H9 (cell line): Measurements from ENCODE around the gene CCDC187. TPM values are rescaled to one million over a fixed set of nuclear protein-coding genes. Genes with fewer than 3 reads are reported as not detected.

ENCODE experiments used
- DNase-seq: peaks from one replicate; pipeline ENCODE4 v3.0.0-alpha.2; 2017
- H2AFZ ChIP-seq: one replicate; pipeline ENCODE4 v1.6.1; 2013; ENCODE audit warnings: mild to moderate bottlenecking, low read length, control low read depth, moderate library complexity
- H2AK5ac ChIP-seq: 2 replicates; pipeline ENCODE4 v1.6.1; 2013; ENCODE audit warnings: low read length, control low read depth, mixed read lengths; ENCODE audit not compliant: insufficient read length
- H2BK120ac ChIP-seq: one replicate; pipeline ENCODE4 v1.6.1; 2013; ENCODE audit warnings: low read depth, mild to moderate bottlenecking, low read length, control low read depth, inconsistent platforms; ENCODE audit not compliant: poor library complexity, severe bottlenecking
- H2BK12ac ChIP-seq: 2 replicates; pipeline ENCODE4 v1.6.1; 2013; ENCODE audit warnings: low read length, control low read depth, mixed read lengths, low read depth; ENCODE audit not compliant: insufficient read length
- H2BK15ac ChIP-seq: 2 replicates; pipeline ENCODE4 v1.6.1; 2013; ENCODE audit warnings: low read depth, low read length, control low read depth
- H2BK20ac ChIP-seq: one replicate; pipeline ENCODE4 v1.6.1; 2013; ENCODE audit warnings: low read depth, mild to moderate bottlenecking, low read length, control low read depth, inconsistent platforms; ENCODE audit not compliant: poor library complexity, severe bottlenecking
- H2BK5ac ChIP-seq: 2 replicates; pipeline ENCODE4 v1.6.1; 2013; ENCODE audit warnings: low read length, control low read depth, mixed read lengths; ENCODE audit not compliant: insufficient read length
- H3K14ac ChIP-seq: 2 replicates; pipeline ENCODE4 v1.6.1; 2013; ENCODE audit warnings: low read length, control low read depth; ENCODE audit not compliant: insufficient read depth
- H3K18ac ChIP-seq: 2 replicates; pipeline ENCODE4 v1.6.1; 2013; ENCODE audit warnings: low read depth, mild to moderate bottlenecking, mixed read lengths, low read length, control low read depth; ENCODE audit not compliant: insufficient read length
- H3K23ac ChIP-seq: 2 replicates; pipeline ENCODE4 v1.6.1; 2013; ENCODE audit warnings: low read length, control low read depth, mixed read lengths, low read depth; ENCODE audit not compliant: insufficient read length
- H3K23me2 ChIP-seq: 2 replicates; pipeline ENCODE4 v1.6.1; 2013; ENCODE audit warnings: low read depth, mild to moderate bottlenecking, mixed read lengths, low read length, control low read depth; ENCODE audit not compliant: insufficient read length, poor library complexity, severe bottlenecking
- H3K27ac ChIP-seq: 2 replicates; pipeline ENCODE4 v1.5.1; 2013; ENCODE audit warnings: low read length, control low read depth, mixed read lengths, low read depth; ENCODE audit not compliant: insufficient read length
- H3K27me3 ChIP-seq: 2 replicates; pipeline ENCODE4 v1.6.1; 2013; ENCODE audit warnings: low read length, control low read depth, inconsistent platforms; ENCODE audit not compliant: insufficient read depth
- H3K4ac ChIP-seq: 2 replicates; pipeline ENCODE4 v1.6.1; 2013; ENCODE audit warnings: low read depth, mild to moderate bottlenecking, control low read depth, inconsistent platforms, low read length, moderate library complexity
- H3K4me1 ChIP-seq: 2 replicates; pipeline ENCODE4 v1.6.1; 2013; ENCODE audit warnings: low read length, control low read depth, inconsistent platforms; ENCODE audit not compliant: insufficient read depth
- H3K4me2 ChIP-seq: 2 replicates; pipeline ENCODE4 v1.6.1; 2013; ENCODE audit warnings: low read length, control low read depth, mixed read lengths; ENCODE audit not compliant: insufficient read length, insufficient read depth
- H3K56ac ChIP-seq: 2 replicates; pipeline ENCODE4 v1.6.1; 2013; ENCODE audit warnings: low read depth, mild to moderate bottlenecking, mixed read lengths, low read length, control low read depth; ENCODE audit not compliant: insufficient read length
- H3K79me1 ChIP-seq: 2 replicates; pipeline ENCODE4 v1.6.1; 2013; ENCODE audit warnings: low read depth, mild to moderate bottlenecking, moderate library complexity, low read length, control low read depth, inconsistent platforms; ENCODE audit not compliant: insufficient read depth, poor library complexity, severe bottlenecking
- H3K79me2 ChIP-seq: 2 replicates; pipeline ENCODE4 v1.6.1; 2013; ENCODE audit warnings: low read length, control low read depth, inconsistent platforms; ENCODE audit not compliant: insufficient read depth
- H3K9ac ChIP-seq: 2 replicates; pipeline ENCODE4 v1.6.1; 2013; ENCODE audit warnings: low read length, control low read depth, mixed read lengths; ENCODE audit not compliant: insufficient read length; ENCODE audit errors: extremely low read depth
- H3K9me3 ChIP-seq: one replicate; pipeline ENCODE4 v1.6.1; 2013; ENCODE audit warnings: low read depth, low read length, inconsistent platforms; ENCODE audit not compliant: control insufficient read depth
- H3T11ph ChIP-seq: one replicate; pipeline ENCODE4 v1.6.1; 2013; ENCODE audit warnings: mild to moderate bottlenecking, low read length, control low read depth, inconsistent platforms
- H4K20me1 ChIP-seq: one replicate; pipeline ENCODE4 v1.6.1; 2013; ENCODE audit not compliant: control insufficient read depth, insufficient read length, insufficient read depth
- H4K5ac ChIP-seq: 2 replicates; pipeline ENCODE4 v1.6.1; 2013; ENCODE audit warnings: low read depth, mild to moderate bottlenecking, mixed read lengths, low read length, control low read depth; ENCODE audit not compliant: insufficient read length
- H4K8ac ChIP-seq: replicated peaks from 2 replicates; pipeline ENCODE4 v1.6.1; 2013; ENCODE audit warnings: low read length, control low read depth, mixed read lengths, low read depth; ENCODE audit not compliant: insufficient read length
- H4K91ac ChIP-seq: 2 replicates; pipeline ENCODE4 v1.6.1; 2013; ENCODE audit warnings: low read depth, mild to moderate bottlenecking, moderate library complexity, mixed read lengths, low read length, control low read depth; ENCODE audit not compliant: insufficient read length
- H3K27ac Mint-ChIP-seq, 3 experiments: 2 replicates in 2 of 3; 3 replicates in 1 of 3; pipeline ENCODE4 v1.8.0; 2020 to 2021; ENCODE audit warnings: mixed read lengths in 3 of 3, mild to moderate bottlenecking in 1 of 3, moderate library complexity in 1 of 3
- H3K27me3 Mint-ChIP-seq: 2 replicates; pipeline ENCODE4 v1.8.0; 2021; ENCODE audit warnings: low read depth, mild to moderate bottlenecking, moderate library complexity, mixed read lengths
- H3K36me3 Mint-ChIP-seq, 3 experiments: 2 replicates in 2 of 3; 3 replicates in 1 of 3; pipeline ENCODE4 v1.8.0; 2020 to 2021; ENCODE audit warnings: low read depth in 3 of 3, mixed read lengths in 3 of 3; ENCODE audit not compliant: insufficient read depth in 1 of 3
- H3K4me1 Mint-ChIP-seq, 2 experiments: 2 replicates each; pipeline ENCODE4 v1.8.0; 2020; ENCODE audit warnings: mixed read lengths in 2 of 2
- H3K4me3 Mint-ChIP-seq, 2 experiments: 2 replicates in 1 of 2; 3 replicates in 1 of 2; pipeline ENCODE4 v1.8.0; 2020 to 2021; ENCODE audit warnings: mild to moderate bottlenecking in 2 of 2, mixed read lengths in 2 of 2, moderate library complexity in 1 of 2
- H3K9me3 Mint-ChIP-seq, 2 experiments: 2 replicates in 1 of 2; 3 replicates in 1 of 2; pipeline ENCODE4 v1.8.0; 2020; ENCODE audit warnings: mild to moderate bottlenecking in 2 of 2, mixed read lengths in 2 of 2, moderate library complexity in 1 of 2
- CTCF ChIP-seq: fragments of 200-600 bp; sonication (generic); conservative IDR thresholded peaks from 3 replicates; pipeline ENCODE4 v1.8.0; 2021; ENCODE audit warnings: antibody characterized with exemption, mild to moderate bottlenecking
- WGBS: extraction: QIAGEN DNeasy Blood & Tissue Kit; methylation state at CpG from one replicate; pipeline ENCODE4 v1.1.7; 2013; ENCODE audit warnings: missing lambda C conversion rate, low lambda C conversion rate, mixed read lengths; ENCODE audit not compliant: insufficient read length; ENCODE audit errors: extremely low coverage; 5-methylcytosine and 5-hydroxymethylcytosine counted together
- total RNA-seq: library from RNA; stranded (reverse); gene quantifications from 2 replicates; pipeline ENCODE4 v1.2.1, GENCODE V29; 2021

Gene CCDC187
- total RNA-seq, 1 experiment from 2014 or later: 0.07 TPM

GRCh38 chr9:136230773-136231172 lies 73.1 kb downstream of the CCDC187 start:
- H2BK12ac ChIP-seq: no peak overlapping the region
- H4K20me1 ChIP-seq: no peaks in the 10 kb centered on the region
- H3K4me1 Mint-ChIP-seq: peaks cover 9 to 13% of the 10 kb centered on the region in 2 experiments
- H2BK120ac ChIP-seq: no peak overlapping the region
- no peak overlapping the region for H2BK20ac ChIP-seq
- no peak overlapping the region for H4K8ac ChIP-seq
- no peaks in the 10 kb centered on the region for H3K79me1 ChIP-seq
- TF ChIP-seq CTCF: no peak
- H3K4ac ChIP-seq: no peak overlapping the region
- no peak overlapping the region for H3K4me3 Mint-ChIP-seq
- H3T11ph ChIP-seq: no peak overlapping the region
- WGBS: no CpG with 5 or more reads among the region's 9 CpGs
- no peak overlapping the region for H3K23ac ChIP-seq
- H3K4me2 ChIP-seq: no peak overlapping the region
- H4K5ac ChIP-seq: no peak overlapping the region
- H3K27ac Mint-ChIP-seq: peak overlapping the region in 2 of 3 experiments; percentile 40 to 96; a peak in 3 of 7 replicates
- H3K23me2 ChIP-seq: no peaks in the 10 kb centered on the region
- H2BK15ac ChIP-seq: no peak overlapping the region
- H3K27ac ChIP-seq: no peak overlapping the region
- H3K9me3 ChIP-seq: no peaks in the 10 kb centered on the region
- H3K9ac ChIP-seq: no peak overlapping the region
- no peak for DNase-seq
- H3K79me2 ChIP-seq: peaks cover 4% of the 10 kb centered on the region; the same call in 1 of the 2 replicates
- no peaks in the 10 kb centered on the region for H3K27me3 Mint-ChIP-seq
- no peak overlapping the region for H3K56ac ChIP-seq
- H2AFZ ChIP-seq: no peak overlapping the region
- H2AK5ac ChIP-seq: no peak overlapping the region
- no peaks in the 10 kb centered on the region for H3K9me3 Mint-ChIP-seq
- peaks cover 8 to 22% (median 15%) of the 10 kb centered on the region in 3 experiments; a peak in 5 of 7 replicates for H3K36me3 Mint-ChIP-seq
- H3K18ac ChIP-seq: no peak overlapping the region
- H4K91ac ChIP-seq: no peak overlapping the region
- H3K4me1 ChIP-seq: no peaks in the 10 kb centered on the region
- no peak overlapping the region for H2BK5ac ChIP-seq
- H3K27me3 ChIP-seq: no peaks in the 10 kb centered on the region
- H3K14ac ChIP-seq: no peak overlapping the region
